Type B pancreatic cell (in vitro differentiated cells): Measurements from ENCODE around the gene OR13C3. TPM values are rescaled to one million over a fixed set of nuclear protein-coding genes. Genes with fewer than 3 reads are reported as not detected.
"Not testable (repeated sequence)": the region's sequence is repeated elsewhere in the genome, so short reads cannot be mapped to it uniquely, and the experiment has no call there.

Experiments used
- DNase-seq: peaks from one replicate; pipeline ENCODE4 v3.0.0; 2021; ENCODE audit warnings: mixed read lengths; ENCODE audit not compliant: unreplicated experiment; ENCODE audit errors: extremely low spot score
- H3K27ac Mint-ChIP-seq: 2 replicates; pipeline ENCODE4 v1.8.0; 2021; ENCODE audit warnings: mild to moderate bottlenecking, mixed read lengths
- H3K27me3 Mint-ChIP-seq: 2 replicates; pipeline ENCODE4 v1.8.0; 2021; ENCODE audit warnings: mixed read lengths
- H3K36me3 Mint-ChIP-seq: 2 replicates; pipeline ENCODE4 v1.8.0; 2021; ENCODE audit warnings: mixed read lengths
- H3K4me1 Mint-ChIP-seq: one replicate; pipeline ENCODE4 v1.8.0; 2021; ENCODE audit warnings: mixed read lengths; ENCODE audit not compliant: unreplicated experiment
- H3K4me3 Mint-ChIP-seq: 2 replicates; pipeline ENCODE4 v1.8.0; 2021; ENCODE audit warnings: mild to moderate bottlenecking, mixed read lengths
- H3K9me3 Mint-ChIP-seq: 2 replicates; pipeline ENCODE4 v1.8.0; 2021; ENCODE audit warnings: mixed read lengths
- CTCF ChIP-seq: fragments of 200-600 bp; sonication (generic); conservative IDR thresholded peaks from 2 replicates; pipeline ENCODE4 v1.5.0; 2021; ENCODE audit warnings: antibody characterized with exemption, mild to moderate bottlenecking
- total RNA-seq: library from RNA; stranded (reverse); gene quantifications from 2 replicates; pipeline ENCODE4 v1.2.1, GENCODE V29; 2021; ENCODE audit warnings: low replicate concordance

Gene OR13C3
- total RNA-seq, 1 donor from 2014 or later, result not detected

GRCh38 chr9:104539275-104539674 lies 2.6 kb upstream of the OR13C3 start:
- H3K4me3 Mint-ChIP-seq, result no peak overlapping the region
- no peak overlapping the region for H3K27ac Mint-ChIP-seq
- no peak for DNase-seq
- H3K27me3 Mint-ChIP-seq, result no peaks in the 10 kb centered on the region
- H3K36me3 Mint-ChIP-seq, result no peaks in the 10 kb centered on the region
- no peaks in the 10 kb centered on the region for H3K9me3 Mint-ChIP-seq
- TF ChIP-seq CTCF, result no peak
- H3K4me1 Mint-ChIP-seq, result no peaks in the 10 kb centered on the region

GRCh38 chr9:104527109-104527508 lies 9.5 kb downstream of the OR13C3 start, which contains the start of gene OR13C4:
TSS of gene OR13C4 (minus strand) at chr9:104527209. CDS start at chr9:104527209, 0 bp downstream.
- Mint-ChIP-seq H3K4me3 (no peak within 1 kb of the TSS), H3K27ac (no peak within 1 kb of the TSS), H3K36me3 (no peaks in the 10 kb centered on the region), H3K9me3 (no peaks in the 10 kb centered on the region), H3K27me3 (no peaks in the 10 kb centered on the region), H3K4me1 (no peaks in the 10 kb centered on the region)
- DNase-seq, result no peak
- TF ChIP-seq CTCF, result no peak

- not testable (repeated sequence) for H3K36me3 Mint-ChIP-seq, H3K27me3 Mint-ChIP-seq, H3K27ac Mint-ChIP-seq, H3K9me3 Mint-ChIP-seq, DNase-seq, H3K4me3 Mint-ChIP-seq, H3K4me1 Mint-ChIP-seq
Measured at GRCh38 chr9:104520241-104520640, 16.4 kb downstream of the OR13C3 start.

- Mint-ChIP-seq H3K27me3 (no peaks in the 10 kb centered on the region), H3K27ac (no peak overlapping the region), H3K4me1 (no peaks in the 10 kb centered on the region), H3K9me3 (no peaks in the 10 kb centered on the region), H3K4me3 (no peak overlapping the region), H3K36me3 (no peaks in the 10 kb centered on the region)
- DNase-seq, result no peak
- no peak for TF ChIP-seq CTCF
Measured at GRCh38 chr9:104514901-104515300, 21.8 kb downstream of the OR13C3 start.

- no peak overlapping the region for H3K27ac Mint-ChIP-seq
- no peaks in the 10 kb centered on the region for H3K4me1 Mint-ChIP-seq
- H3K4me3 Mint-ChIP-seq, result no peak overlapping the region
- no peaks in the 10 kb centered on the region for H3K9me3 Mint-ChIP-seq
- H3K36me3 Mint-ChIP-seq, result no peaks in the 10 kb centered on the region
- H3K27me3 Mint-ChIP-seq, result no peaks in the 10 kb centered on the region
- TF ChIP-seq CTCF, result no peak
- DNase-seq, result no peak
Measured at GRCh38 chr9:104506565-104506964, 30.1 kb downstream of the OR13C3 start.

- Mint-ChIP-seq H3K4me1 (no peaks in the 10 kb centered on the region), H3K4me3 (no peak within 1 kb of the TSS), H3K36me3 (no peaks in the 10 kb centered on the region), H3K27ac (no peak within 1 kb of the TSS), H3K9me3 (no peaks in the 10 kb centered on the region), H3K27me3 (no peaks in the 10 kb centered on the region)
- no peak for DNase-seq
- no peak for TF ChIP-seq CTCF
Measured at GRCh38 chr9:104503963-104504362, 32.7 kb downstream of the OR13C3 start, which contains the start of gene OR13F1. TSS of gene OR13F1 (plus strand) at chr9:104504263. CDS start at chr9:104504263, 0 bp downstream.
